Measurements from ENCODE around the gene PCDHGA3. TPM values are rescaled to one million over a fixed set of nuclear protein-coding genes. Genes with fewer than 3 reads are reported as not detected.

The PCDHGA3 gene
- total RNA-seq, 4 donors from 2014 or later, result 1.0 to 3.5 (median 2.9) TPM

- intact Hi-C loops (cut with DNase I; ENCODE audit: low total_unique reads), result no loop called here
- DNase-seq (ENCODE audit: low spot score in 2 of 2), result peak in 1 of 2 donors; percentile 74
- H3K4me3 ChIP-seq (ENCODE audit: low read depth, poor library complexity, severe bottlenecking), result no peak within 1 kb of the TSS
- 14 to 17% methylated on average over 28 to 34 of the region's 34 CpGs for WGBS, 2 donors
- no peak for TF ChIP-seq POLR2A (IDR thresholded peaks at IDR 0.05)
- TF ChIP-seq, protein P1, sequence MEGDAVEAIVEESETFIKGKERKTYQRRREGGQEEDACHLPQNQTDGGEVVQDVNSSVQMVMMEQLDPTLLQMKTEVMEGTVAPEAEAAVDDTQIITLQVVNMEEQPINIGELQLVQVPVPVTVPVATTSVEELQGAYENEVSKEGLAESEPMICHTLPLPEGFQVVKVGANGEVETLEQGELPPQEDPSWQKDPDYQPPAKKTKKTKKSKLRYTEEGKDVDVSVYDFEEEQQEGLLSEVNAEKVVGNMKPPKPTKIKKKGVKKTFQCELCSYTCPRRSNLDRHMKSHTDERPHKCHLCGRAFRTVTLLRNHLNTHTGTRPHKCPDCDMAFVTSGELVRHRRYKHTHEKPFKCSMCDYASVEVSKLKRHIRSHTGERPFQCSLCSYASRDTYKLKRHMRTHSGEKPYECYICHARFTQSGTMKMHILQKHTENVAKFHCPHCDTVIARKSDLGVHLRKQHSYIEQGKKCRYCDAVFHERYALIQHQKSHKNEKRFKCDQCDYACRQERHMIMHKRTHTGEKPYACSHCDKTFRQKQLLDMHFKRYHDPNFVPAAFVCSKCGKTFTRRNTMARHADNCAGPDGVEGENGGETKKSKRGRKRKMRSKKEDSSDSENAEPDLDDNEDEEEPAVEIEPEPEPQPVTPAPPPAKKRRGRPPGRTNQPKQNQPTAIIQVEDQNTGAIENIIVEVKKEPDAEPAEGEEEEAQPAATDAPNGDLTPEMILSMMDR (IDR thresholded peaks at IDR 0.05), result no peak
Observed at GRCh38 chr5:141363952-141364660, 20.5 kb downstream of the PCDHGA3 start, which contains the start of gene PCDHGA5. TSS of gene PCDHGA5 (plus strand) at chr5:141364162. CDS start at chr5:141364331, 169 bp downstream.

- intact Hi-C loops (cut with DNase I; ENCODE audit: low total_unique reads), result no loop called here
- 24 to 44% methylated on average over 31 to 44 of the region's 46 CpGs for WGBS, 2 donors
- no peak for DNase-seq (ENCODE audit: low spot score in 2 of 2)
- H3K4me3 ChIP-seq (ENCODE audit: low read depth, poor library complexity, severe bottlenecking), result no peak overlapping the region
- TF ChIP-seq POLR2A (IDR thresholded peaks at IDR 0.05), result no peak
- TF ChIP-seq, protein P1 (IDR thresholded peaks at IDR 0.05), result no peak
Observed at GRCh38 chr5:141366016-141366896, 22.6 kb downstream of the PCDHGA3 start.

DNA sequence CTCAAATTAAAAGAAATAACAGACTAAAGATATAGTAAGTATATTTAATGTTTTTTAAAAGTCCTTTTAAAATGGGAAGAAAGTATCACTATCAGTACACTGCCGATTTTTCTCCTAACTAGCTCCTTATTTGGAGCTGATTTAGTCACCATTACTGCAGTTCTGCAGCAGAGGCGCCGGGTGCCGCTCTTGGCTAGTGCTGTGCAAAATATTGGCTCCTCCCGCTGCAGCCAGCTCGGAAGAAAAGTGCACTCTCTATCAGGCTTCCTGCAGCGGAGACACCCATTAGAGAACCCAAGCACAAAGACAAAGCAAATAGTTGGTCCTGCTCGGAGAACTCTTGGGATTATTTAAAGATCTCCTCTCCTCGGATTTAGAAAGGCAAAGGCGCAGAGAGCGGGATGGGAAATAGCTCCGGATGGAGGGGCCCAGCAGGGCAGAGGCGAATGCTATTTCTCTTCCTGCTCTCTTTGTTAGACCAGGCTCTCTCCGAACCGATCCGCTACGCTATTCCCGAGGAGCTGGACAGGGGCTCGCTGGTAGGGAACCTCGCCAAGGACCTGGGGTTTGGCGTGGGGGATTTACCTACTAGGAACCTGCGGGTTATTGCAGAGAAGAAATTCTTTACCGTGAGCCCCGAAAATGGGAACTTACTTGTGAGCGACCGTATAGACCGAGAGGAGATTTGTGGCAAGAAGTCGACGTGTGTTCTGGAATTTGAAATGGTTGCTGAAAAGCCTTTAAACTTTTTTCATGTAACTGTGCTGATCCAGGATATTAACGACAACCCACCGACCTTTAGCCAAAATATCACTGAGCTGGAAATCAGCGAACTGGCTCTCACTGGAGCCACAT, 26.6 kb downstream of the PCDHGA3 start, which contains the start of gene PCDHGB3:
Gene PCDHGB3, plus strand, starts transcription at position 249 of the 855 bp plus-strand sequence. Its CDS starts 153 bp downstream, at position 402.
- intact Hi-C loops (cut with DNase I; ENCODE audit: low total_unique reads), result no loop called here
- no peak for DNase-seq (ENCODE audit: low spot score in 2 of 2)
- WGBS, 2 donors, result 18 to 23% methylated on average over 32 of the region's 32 CpGs
- TF ChIP-seq, protein P1 (IDR thresholded peaks at IDR 0.05), result no peak
- TF ChIP-seq POLR2A (IDR thresholded peaks at IDR 0.05), result no peak
- H3K4me3 ChIP-seq (ENCODE audit: low read depth, poor library complexity, severe bottlenecking), result no peak within 1 kb of the TSS

GRCh38 chr5:141371572-141372475, 28.2 kb downstream of the PCDHGA3 start:
- no peak for DNase-seq (ENCODE audit: low spot score in 2 of 2)
- no peak for TF ChIP-seq POLR2A (IDR thresholded peaks at IDR 0.05)
- TF ChIP-seq, protein P1 (IDR thresholded peaks at IDR 0.05), result no peak
- intact Hi-C loops (cut with DNase I; ENCODE audit: low total_unique reads), result no loop called here
- 40 to 41% methylated on average over 35 to 55 of the region's 69 CpGs for WGBS, 2 donors
- H3K4me3 ChIP-seq (ENCODE audit: low read depth, poor library complexity, severe bottlenecking), result no peak overlapping the region
